DMS53 (cell line): ENCODE results near the gene KCNQ4.

Experiments used
- DNase-seq: peaks from one replicate; lab custom pipeline; 2025; lab: John Stamatoyannopoulos, UW

The KCNQ4 gene

GRCh38 chr1:40820251-40820797 is 36.7 kb downstream of the KCNQ4 start:
- no peak for DNase-seq

- no peak for DNase-seq
These were observed 37.5 kb downstream of the KCNQ4 start for GRCh38 chr1:40820911-40821693.

GRCh38 chr1:40822890-40823289 is 39.3 kb downstream of the KCNQ4 start:
- DNase-seq: no peak

- DNase-seq: no peak
These were observed 39.8 kb downstream of the KCNQ4 start for GRCh38 chr1:40823345-40823744.

GRCh38 chr1:40823983-40824382 is 40.4 kb downstream of the KCNQ4 start:
- no peak for DNase-seq

- DNase-seq: no peak
These were observed 41.2 kb downstream of the KCNQ4 start for GRCh38 chr1:40824591-40825434.

- no peak for DNase-seq
These were observed 41.8 kb downstream of the KCNQ4 start for GRCh38 chr1:40825435-40825788.

- no peak for DNase-seq
These were observed 42.4 kb downstream of the KCNQ4 start for GRCh38 chr1:40825996-40826395.

GRCh38 chr1:40829631-40830245 is 46.2 kb downstream of the KCNQ4 start:
- no peak for DNase-seq

GRCh38 chr1:40830419-40830943 is 46.9 kb downstream of the KCNQ4 start:
- no peak for DNase-seq

GRCh38 chr1:40831001-40831732 is 47.6 kb downstream of the KCNQ4 start:
- DNase-seq: no peak

GRCh38 chr1:40833979-40834378 is 50.4 kb downstream of the KCNQ4 start:
- DNase-seq: no peak

GRCh38 chr1:40834968-40835545 is 51.5 kb downstream of the KCNQ4 start:
- no peak for DNase-seq

- DNase-seq: no peak
These were observed 52.7 kb downstream of the KCNQ4 start for GRCh38 chr1:40836283-40836682.

- DNase-seq: no peak
These were observed 54.0 kb downstream of the KCNQ4 start for GRCh38 chr1:40837601-40838000.

- DNase-seq: no peak
These were observed 54.7 kb downstream of the KCNQ4 start for GRCh38 chr1:40838045-40838979.

GRCh38 chr1:40838980-40839942 is 55.7 kb downstream of the KCNQ4 start:
- DNase-seq: no peak

GRCh38 chr1:40839943-40840335 is 56.4 kb downstream of the KCNQ4 start:
- no peak for DNase-seq
